ENCODE data around the gene SERPINB10.
A peak's percentile ranks its signal among the peaks of the same experiment; 100 is the strongest.

SERPINB10 gene

DNA sequence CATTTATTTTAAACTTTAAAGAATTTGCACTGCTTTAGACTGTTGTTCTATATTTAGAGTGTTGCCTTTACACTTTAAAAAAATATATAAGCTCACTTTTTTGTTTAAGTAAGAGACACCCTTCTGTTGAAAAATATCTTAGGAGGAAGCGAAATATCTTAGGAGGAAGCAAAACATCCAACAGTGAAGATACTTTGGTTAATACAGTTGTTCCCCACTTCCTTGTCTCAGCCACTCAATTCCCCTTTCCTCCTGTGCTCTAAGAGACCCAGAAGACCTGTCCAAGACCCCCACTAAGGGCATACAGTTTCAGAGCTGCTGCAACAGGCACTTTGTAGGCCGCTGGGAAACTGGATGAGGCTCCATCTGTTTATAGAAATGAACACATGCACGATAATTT lies 67.9 kb downstream of the SERPINB10 start:
- intact Hi-C loops (cut with DNase I; ENCODE audit: low total_unique reads), result no loop called here
- Histone ChIP-seq H3K4me1 (peaks cover 0 to 22% (median 8%) of the 10 kb centered on the region in 4 donors), H3K4me3 (no peak overlapping the region), H3K36me3 (peaks cover 0 to 1% (median under 1%) of the 10 kb centered on the region in 3 donors), H3K27me3 (no peaks in the 10 kb centered on the region), H3K27ac (no peak overlapping the region), H3K9me3 (no peaks in the 10 kb centered on the region)
- no peak for DNase-seq
- TF ChIP-seq, protein P1, sequence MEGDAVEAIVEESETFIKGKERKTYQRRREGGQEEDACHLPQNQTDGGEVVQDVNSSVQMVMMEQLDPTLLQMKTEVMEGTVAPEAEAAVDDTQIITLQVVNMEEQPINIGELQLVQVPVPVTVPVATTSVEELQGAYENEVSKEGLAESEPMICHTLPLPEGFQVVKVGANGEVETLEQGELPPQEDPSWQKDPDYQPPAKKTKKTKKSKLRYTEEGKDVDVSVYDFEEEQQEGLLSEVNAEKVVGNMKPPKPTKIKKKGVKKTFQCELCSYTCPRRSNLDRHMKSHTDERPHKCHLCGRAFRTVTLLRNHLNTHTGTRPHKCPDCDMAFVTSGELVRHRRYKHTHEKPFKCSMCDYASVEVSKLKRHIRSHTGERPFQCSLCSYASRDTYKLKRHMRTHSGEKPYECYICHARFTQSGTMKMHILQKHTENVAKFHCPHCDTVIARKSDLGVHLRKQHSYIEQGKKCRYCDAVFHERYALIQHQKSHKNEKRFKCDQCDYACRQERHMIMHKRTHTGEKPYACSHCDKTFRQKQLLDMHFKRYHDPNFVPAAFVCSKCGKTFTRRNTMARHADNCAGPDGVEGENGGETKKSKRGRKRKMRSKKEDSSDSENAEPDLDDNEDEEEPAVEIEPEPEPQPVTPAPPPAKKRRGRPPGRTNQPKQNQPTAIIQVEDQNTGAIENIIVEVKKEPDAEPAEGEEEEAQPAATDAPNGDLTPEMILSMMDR (IDR thresholded peaks at IDR 0.05), result no peak

DNA sequence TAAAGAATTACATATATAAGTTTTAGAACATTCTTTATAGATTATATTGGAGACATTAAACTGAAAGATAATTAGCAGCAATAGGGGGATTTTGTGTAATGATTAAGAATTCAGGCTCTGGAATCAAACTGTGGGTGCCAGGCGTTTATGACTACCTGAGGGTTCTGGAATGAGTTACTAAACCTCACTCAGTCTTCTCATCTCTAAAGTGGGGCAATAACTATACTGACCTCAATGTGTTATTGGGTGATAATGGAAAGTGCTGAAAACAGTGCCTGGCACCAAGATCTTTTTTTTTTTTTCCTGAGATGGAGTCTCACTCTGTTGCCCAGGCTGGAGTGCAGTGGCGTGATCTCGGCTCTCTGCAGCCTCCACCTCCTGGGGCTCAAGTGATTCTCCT lies 69.3 kb downstream of the SERPINB10 start:
- Histone ChIP-seq H3K27ac (no peak overlapping the region), H3K36me3 (peaks cover 12 to 15% (median 15%) of the 10 kb centered on the region in 3 donors), H3K4me1 (peaks cover 0 to 11% (median 4%) of the 10 kb centered on the region in 4 donors), H3K4me3 (no peak overlapping the region), H3K27me3 (no peaks in the 10 kb centered on the region), H3K9me3 (no peaks in the 10 kb centered on the region)
- TF ChIP-seq, protein P1 (IDR thresholded peaks at IDR 0.05), result no peak
- intact Hi-C loops (cut with DNase I; ENCODE audit: low total_unique reads), result no loop called here
- DNase-seq, result no peak

DNA sequence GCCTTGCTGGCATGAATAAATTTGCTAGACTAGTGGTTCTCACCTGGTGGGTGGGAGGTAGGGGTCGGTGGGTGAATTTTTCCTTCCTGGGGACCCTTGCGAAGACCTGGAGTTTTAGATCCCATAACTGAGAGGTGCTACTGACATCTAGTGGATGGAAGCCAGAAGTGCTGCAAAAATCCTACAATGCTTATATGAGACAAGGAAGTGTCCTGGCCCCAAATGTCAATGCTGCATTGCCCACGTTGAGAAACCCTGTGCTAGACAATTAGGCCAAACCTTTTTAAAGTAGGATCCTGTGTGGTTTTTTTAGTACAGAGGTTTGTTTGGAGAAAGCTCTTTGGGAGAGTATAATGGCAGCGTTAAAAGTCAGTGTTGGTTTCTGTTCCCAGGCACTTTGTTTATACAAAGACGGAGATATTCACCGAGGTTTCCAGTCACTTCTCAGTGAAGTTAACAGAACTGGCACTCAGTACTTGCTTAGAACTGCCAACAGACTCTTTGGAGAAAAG lies 71.7 kb downstream of the SERPINB10 start:
- no peaks in the 10 kb centered on the region for H3K27me3 ChIP-seq
- intact Hi-C loops (cut with DNase I; ENCODE audit: low total_unique reads), result loop anchor here (2.0 kb wide), 1 partner anchor 15 kb away; no protein-coding TSS in a partner anchor
- peaks cover 0 to 11% (median 4%) of the 10 kb centered on the region in 4 donors for H3K4me1 ChIP-seq
- no peaks in the 10 kb centered on the region for H3K9me3 ChIP-seq
- H3K4me3 ChIP-seq, result peak overlapping the region; percentile 33 to 41
- H3K27ac ChIP-seq, result peak overlapping the region; percentile 9 to 61
- TF ChIP-seq, protein P1 (IDR thresholded peaks at IDR 0.05), result peak; percentile 68 to 81
- peak in 1 of 2 donors; percentile 50 for DNase-seq
- H3K36me3 ChIP-seq, result peaks cover 31 to 38% (median 36%) of the 10 kb centered on the region in 3 donors

DNA sequence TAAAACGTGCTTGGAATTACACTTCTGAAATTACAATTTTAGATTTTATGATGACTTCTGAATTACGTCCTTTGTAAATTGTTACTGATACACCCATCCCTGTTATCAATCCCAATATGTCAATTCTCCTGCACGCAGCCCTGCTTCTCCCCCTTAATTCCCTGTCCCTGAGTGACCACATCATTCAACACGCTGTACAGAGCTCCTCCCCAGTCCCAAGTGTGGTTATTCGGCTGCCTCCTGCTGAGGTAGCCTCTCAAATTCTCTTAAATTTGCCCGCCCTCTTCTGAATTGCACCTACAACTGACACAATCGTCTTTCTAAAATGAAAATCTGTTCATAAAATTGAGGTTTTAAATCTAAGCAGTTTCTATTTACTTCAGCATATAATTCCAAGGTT lies 72.3 kb downstream of the SERPINB10 start:
- no peak for DNase-seq
- Histone ChIP-seq H3K4me1 (peaks cover 0 to 11% (median 4%) of the 10 kb centered on the region in 4 donors), H3K4me3 (peak overlapping the region; percentile 33 to 41), H3K36me3 (peaks cover 31 to 41% (median 39%) of the 10 kb centered on the region in 3 donors), H3K9me3 (no peaks in the 10 kb centered on the region), H3K27me3 (no peaks in the 10 kb centered on the region), H3K27ac (peak overlapping the region; percentile 9 to 61)
- intact Hi-C loops (cut with DNase I; ENCODE audit: low total_unique reads), result no loop called here
- TF ChIP-seq, protein P1 (IDR thresholded peaks at IDR 0.05), result no peak

DNA sequence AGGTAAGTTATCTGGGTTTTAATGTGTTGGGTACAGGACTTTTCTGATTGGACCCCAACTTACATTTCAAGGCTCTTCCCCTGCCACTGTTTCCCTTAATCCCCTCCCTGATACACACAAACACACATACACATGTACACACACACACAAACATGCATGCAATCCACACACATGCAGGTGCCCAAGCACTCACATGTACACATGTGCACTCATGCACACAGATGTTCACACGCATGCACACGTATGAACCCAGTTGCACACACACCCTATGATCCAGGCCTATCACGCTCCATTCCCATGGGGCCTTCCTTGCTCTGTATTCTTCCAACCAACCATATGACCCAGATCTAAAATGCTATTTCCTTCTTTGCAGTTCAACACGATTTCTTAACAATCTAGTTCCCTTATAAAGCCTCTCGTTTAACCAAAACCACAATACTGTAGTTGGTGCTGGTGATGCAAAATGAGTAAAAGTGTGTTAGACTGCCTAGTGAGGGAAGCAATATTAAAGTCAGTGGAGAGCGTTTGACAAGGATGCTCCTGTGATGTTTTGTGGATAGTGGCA lies 73.2 kb downstream of the SERPINB10 start:
- TF ChIP-seq, protein P1 (IDR thresholded peaks at IDR 0.05), result no peak
- peak overlapping the region in 1 of 2 donors; percentile 61 for H3K27ac ChIP-seq
- peaks cover 38 to 50% (median 49%) of the 10 kb centered on the region in 3 donors for H3K36me3 ChIP-seq
- H3K27me3 ChIP-seq, result no peaks in the 10 kb centered on the region
- H3K4me3 ChIP-seq, result no peak overlapping the region
- peaks cover 0 to 11% (median 4%) of the 10 kb centered on the region in 4 donors for H3K4me1 ChIP-seq
- no peaks in the 10 kb centered on the region for H3K9me3 ChIP-seq
- no peak for DNase-seq
- intact Hi-C loops (cut with DNase I; ENCODE audit: low total_unique reads), result no loop called here
